Upper lobe of right lung (tissue), 1 donor: Measurements from ENCODE around the gene B4GALNT1. TPM values are rescaled to one million over a fixed set of nuclear protein-coding genes. Genes with fewer than 3 reads are reported as not detected.
"Not testable (repeated sequence)": the region's sequence is repeated elsewhere in the genome, so short reads cannot be mapped to it uniquely, and the experiment has no call there.

Experiments
- ATAC-seq: fragments of 200-7000 bp; cut with Tn5 transposase; one replicate; pipeline ENCODE4 v1.9.1; 2020; ENCODE audit warnings: mild to moderate bottlenecking, moderate library complexity
- DNase-seq: peaks from one replicate; pipeline ENCODE4 v3.0.0-alpha.2; 2020
- H3K27ac ChIP-seq: fragments of 200-600 bp; one replicate; pipeline ENCODE4 v1.8.0; 2022
- H3K27me3 ChIP-seq: fragments of 200-600 bp; one replicate; pipeline ENCODE4 v1.8.0; 2022; ENCODE audit warnings: mild to moderate bottlenecking
- H3K36me3 ChIP-seq: fragments of 200-600 bp; one replicate; pipeline ENCODE4 v1.8.0; 2022
- H3K4me1 ChIP-seq: fragments of 200-600 bp; one replicate; pipeline ENCODE4 v1.8.0; 2022
- H3K4me3 ChIP-seq: fragments of 200-600 bp; one replicate; pipeline ENCODE4 v1.8.0; 2022; ENCODE audit warnings: mild to moderate bottlenecking
- H3K9me3 ChIP-seq: fragments of 200-600 bp; one replicate; pipeline ENCODE4 v1.8.0; 2022
- CTCF ChIP-seq: fragments of 200-600 bp; IDR thresholded peaks from one replicate; pipeline ENCODE4 v1.8.0; 2022; ENCODE audit warnings: antibody characterized with exemption
- intact Hi-C: fragments of 100-400 bp; cut with DNase I; formaldehyde crosslinking; loops from one replicate; pipeline ENCODE4 v1.11.0; 2022
- long read RNA-seq: library from polyadenylated mRNA; unstranded; transcript quantifications from one replicate; pipeline ENCODE4 v2.0.0, GENCODE V29; 2021
- total RNA-seq: library from RNA; stranded (reverse); fragmentation: NEBNext Ultra II Directional; extraction: Animal tissue kit (Norgen Biotek cat#: 25700); gene quantifications from one replicate; pipeline ENCODE4 v1.2.1, GENCODE V29; 2021
- donor health status: DM: no; HTN: yes; CAD: no; lungs with severe emphysema.

Gene B4GALNT1
- 0.93 TPM for total RNA-seq
- long read RNA-seq, partial matches to known transcripts, result 0 of 5 reads
- long read RNA-seq, other reads (novel, unspliced or antisense), result 3 of 5 reads

DNA sequence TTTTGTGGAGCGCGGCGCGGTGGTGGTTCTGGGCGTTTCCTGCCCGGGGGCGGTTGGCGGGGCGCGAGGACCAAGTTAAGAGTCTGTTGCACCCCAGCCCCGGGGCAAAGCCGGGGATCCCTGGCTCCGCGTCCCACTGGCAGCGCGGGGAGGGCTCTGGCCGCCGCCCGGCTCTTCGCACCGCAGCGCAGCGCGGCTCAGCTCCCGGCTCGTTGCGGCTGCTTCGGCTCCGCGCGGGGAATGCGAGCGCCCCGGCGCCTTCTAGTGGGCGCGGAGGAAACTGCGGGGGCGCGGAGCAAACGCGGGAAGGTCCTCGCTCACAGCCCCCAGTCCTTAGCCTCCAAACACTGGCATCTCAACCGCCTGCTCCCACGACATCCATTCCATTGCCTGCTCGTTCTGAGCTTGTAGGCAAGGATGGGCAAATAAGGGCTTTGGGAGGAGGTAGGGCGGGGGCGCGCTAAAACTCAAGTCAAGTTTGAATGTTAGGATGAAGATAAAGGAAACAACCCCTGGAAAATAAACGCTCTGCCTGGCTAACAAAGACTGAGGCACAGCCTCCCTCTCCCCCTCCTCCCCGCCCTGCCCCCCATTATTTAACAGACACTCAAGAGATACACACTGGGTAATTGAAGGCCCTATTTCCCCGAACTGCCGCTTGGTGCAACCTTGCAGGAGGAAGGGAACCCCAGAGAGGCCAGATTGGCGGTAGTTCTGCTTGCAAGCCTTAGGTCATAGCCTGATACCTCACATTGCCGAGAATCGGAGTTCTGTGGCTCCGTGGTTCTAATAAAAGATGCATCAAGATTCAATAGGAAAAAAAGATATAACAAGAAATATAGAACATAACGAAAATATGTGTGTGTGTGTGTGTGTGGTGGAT, at the start of gene B4GALNT1:
B4GALNT1 (minus strand) TSS at position 244 of the 883 bp plus-strand sequence. CDS start 1,069 bp downstream, outside the sequence.
- TF ChIP-seq CTCF, result peak; percentile 92
- peak; percentile 81 for DNase-seq
- peaks cover 12% of the 10 kb centered on the region for H3K4me1 ChIP-seq
- H3K4me3 ChIP-seq, result peak within 1 kb of the TSS; percentile 50
- intact Hi-C loops, result no loop called here
- peak; percentile 93 for ATAC-seq
- peaks cover 68% of the 10 kb centered on the region for H3K27me3 ChIP-seq
- no peaks in the 10 kb centered on the region for H3K9me3 ChIP-seq
- H3K27ac ChIP-seq, result no peak within 1 kb of the TSS
- no peaks in the 10 kb centered on the region for H3K36me3 ChIP-seq

DNA sequence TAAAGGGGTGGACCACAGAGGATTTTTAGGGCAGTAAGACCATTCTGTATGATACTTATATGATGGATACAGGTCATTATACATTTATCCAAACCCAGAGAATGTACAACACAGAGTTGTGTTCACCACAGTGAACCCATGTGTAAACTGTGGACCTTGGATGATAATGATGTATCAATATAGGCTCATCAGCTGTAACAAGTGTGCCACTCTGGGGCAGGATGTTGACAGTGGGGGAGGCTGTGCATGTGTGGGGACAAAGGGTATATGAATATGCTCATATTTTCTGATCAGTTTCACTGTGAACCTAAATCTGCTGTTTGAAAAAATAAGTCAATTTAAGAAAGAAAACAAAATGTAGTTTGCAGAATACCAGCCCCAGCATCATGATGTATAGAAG, 46.7 kb upstream of the B4GALNT1 start:
- no peak for ATAC-seq
- H3K4me1 ChIP-seq, result no peaks in the 10 kb centered on the region
- intact Hi-C loops, result no loop called here

GRCh38 chr12:57677947-57678346, 44.9 kb upstream of the B4GALNT1 start:
- ATAC-seq, H3K9me3 ChIP-seq, H3K4me1 ChIP-seq, intact Hi-C loops, H3K4me3 ChIP-seq, H3K36me3 ChIP-seq, DNase-seq, H3K27ac ChIP-seq, H3K27me3 ChIP-seq: not testable (repeated sequence)

More for the DNA sequence above, 46.7 kb upstream of the B4GALNT1 start:
- Histone ChIP-seq H3K27me3 (no peaks in the 10 kb centered on the region), H3K27ac (no peak overlapping the region), H3K9me3 (no peaks in the 10 kb centered on the region), H3K4me3 (no peak overlapping the region), H3K36me3 (no peaks in the 10 kb centered on the region)
- no peak for DNase-seq
- TF ChIP-seq CTCF, result no peak

- no peak for TF ChIP-seq CTCF
- no peak for DNase-seq
- no peaks in the 10 kb centered on the region for H3K36me3 ChIP-seq
- ATAC-seq, result no peak
- no peaks in the 10 kb centered on the region for H3K9me3 ChIP-seq
- no peak overlapping the region for H3K4me3 ChIP-seq
- intact Hi-C loops, result no loop called here
- H3K27me3 ChIP-seq, result no peaks in the 10 kb centered on the region
- no peak overlapping the region for H3K27ac ChIP-seq
- H3K4me1 ChIP-seq, result no peaks in the 10 kb centered on the region
These were observed 41.7 kb upstream of the B4GALNT1 start for GRCh38 chr12:57674691-57675090.

GRCh38 chr12:57672801-57673200, 39.8 kb upstream of the B4GALNT1 start:
- Histone ChIP-seq H3K27ac (no peak overlapping the region), H3K36me3 (no peaks in the 10 kb centered on the region), H3K27me3 (no peaks in the 10 kb centered on the region), H3K9me3 (no peaks in the 10 kb centered on the region), H3K4me1 (no peaks in the 10 kb centered on the region), H3K4me3 (no peak overlapping the region)
- TF ChIP-seq CTCF, result no peak
- ATAC-seq (no peak), DNase-seq (no peak)
- intact Hi-C loops, result no loop called here

- intact Hi-C loops, H3K27me3 ChIP-seq, ATAC-seq: not testable (repeated sequence)
These were observed 38.8 kb upstream of the B4GALNT1 start for GRCh38 chr12:57671811-57672210.

DNA sequence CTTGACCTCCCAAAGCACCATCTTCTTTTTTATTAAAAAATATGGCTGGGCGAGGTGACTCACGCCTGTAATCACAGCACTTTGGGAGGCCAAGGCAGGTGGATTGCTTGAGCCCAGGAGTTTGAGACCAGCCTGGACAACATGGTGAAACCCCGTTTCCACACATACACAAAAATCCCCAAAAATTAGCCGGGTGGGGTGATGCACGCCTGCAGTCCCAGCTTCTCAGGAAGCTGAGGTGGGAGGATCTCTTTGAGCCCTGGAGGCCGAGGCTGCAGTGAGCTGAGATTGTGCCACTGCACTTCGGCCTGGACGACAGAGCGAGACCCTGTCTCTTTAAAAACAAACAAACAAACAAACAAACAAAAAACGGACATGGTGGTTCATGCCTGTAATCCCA, 36.7 kb upstream of the B4GALNT1 start:
- DNase-seq, H3K4me1 ChIP-seq, ATAC-seq, H3K9me3 ChIP-seq, H3K27me3 ChIP-seq, H3K4me3 ChIP-seq, intact Hi-C loops, H3K27ac ChIP-seq, H3K36me3 ChIP-seq: not testable (repeated sequence)

More at GRCh38 chr12:57671811-57672210, 38.8 kb upstream of the B4GALNT1 start:
- H3K4me3 ChIP-seq, H3K36me3 ChIP-seq, H3K4me1 ChIP-seq, H3K27ac ChIP-seq, H3K9me3 ChIP-seq, DNase-seq: not testable (repeated sequence)
